ENCODE data around the gene LRRC27. TPM values are rescaled to one million over a fixed set of nuclear protein-coding genes. Genes with fewer than 3 reads are reported as not detected.

The LRRC27 gene
- total RNA-seq, 1 donor from 2014 or later = 22.8 TPM

- no peak for DNase-seq
These were observed 70.8 kb downstream of the LRRC27 start for GRCh38 chr10:132402781-132403241.

- DNase-seq = no peak
These were observed 71.6 kb downstream of the LRRC27 start for GRCh38 chr10:132403511-132404168.

DNA sequence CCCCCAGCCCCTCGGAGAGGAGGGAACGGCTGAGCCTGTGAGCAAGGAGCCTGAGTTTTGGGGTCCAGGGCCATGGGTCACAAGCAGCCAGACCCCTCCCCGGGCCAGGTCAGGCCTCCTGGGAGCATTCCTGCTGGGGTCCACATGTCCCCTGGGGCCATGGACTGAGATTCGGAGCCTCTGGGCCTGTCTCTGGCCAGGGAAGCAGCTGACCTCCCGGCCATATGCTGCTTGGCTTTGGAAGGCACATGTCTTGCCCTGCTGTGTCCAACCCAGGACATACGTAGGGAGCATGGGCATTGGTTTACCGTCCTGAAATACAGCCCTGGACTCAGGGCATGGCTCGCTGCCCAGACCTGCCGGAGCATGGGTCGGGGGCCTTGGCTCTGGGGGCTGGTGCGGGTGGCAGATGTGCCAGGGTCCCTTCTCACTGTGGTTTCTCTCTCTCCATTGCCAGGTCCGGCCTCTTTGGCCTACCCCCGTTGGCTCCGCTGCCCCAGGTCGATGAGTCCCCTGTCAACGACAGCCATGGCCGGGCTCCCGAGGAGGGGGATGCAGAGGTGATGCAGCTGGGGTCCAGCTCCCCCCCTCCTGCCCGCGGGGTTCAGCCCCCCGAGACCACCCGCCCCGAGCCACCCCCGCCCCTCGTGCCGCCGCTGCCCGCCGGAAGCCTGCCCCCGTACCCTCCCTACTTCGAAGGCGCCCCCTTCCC lies 72.3 kb downstream of the LRRC27 start:
- DNase-seq = no peak

- no peak for DNase-seq
These were observed 73.0 kb downstream of the LRRC27 start for GRCh38 chr10:132404911-132405462.

GRCh38 chr10:132405463-132405991 lies 73.5 kb downstream of the LRRC27 start:
- no peak for DNase-seq

- no peak for DNase-seq
These were observed 74.2 kb downstream of the LRRC27 start for GRCh38 chr10:132406181-132406580.

DNA sequence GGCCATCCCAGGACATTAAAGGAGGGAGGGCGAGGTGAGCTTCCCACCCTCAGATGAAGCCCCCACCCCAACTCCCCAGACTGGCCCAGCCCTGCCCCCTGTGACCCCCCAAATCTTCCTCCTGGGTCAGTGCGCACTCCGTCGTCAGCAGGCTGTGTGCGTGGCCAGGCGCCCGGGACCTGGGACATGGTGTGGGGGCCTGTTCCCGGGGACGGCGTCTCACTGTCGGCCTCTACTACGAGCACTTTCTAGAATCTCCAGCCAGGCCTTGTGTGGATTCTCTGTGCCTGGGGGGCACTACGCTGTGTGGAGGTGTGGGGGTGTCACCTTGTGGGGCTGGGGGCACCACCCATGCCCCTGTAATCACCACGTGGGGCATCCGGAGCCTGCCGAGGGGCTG lies 74.8 kb downstream of the LRRC27 start:
- DNase-seq = no peak

- DNase-seq = no peak
These were observed 75.3 kb downstream of the LRRC27 start for GRCh38 chr10:132407243-132407746.

DNA sequence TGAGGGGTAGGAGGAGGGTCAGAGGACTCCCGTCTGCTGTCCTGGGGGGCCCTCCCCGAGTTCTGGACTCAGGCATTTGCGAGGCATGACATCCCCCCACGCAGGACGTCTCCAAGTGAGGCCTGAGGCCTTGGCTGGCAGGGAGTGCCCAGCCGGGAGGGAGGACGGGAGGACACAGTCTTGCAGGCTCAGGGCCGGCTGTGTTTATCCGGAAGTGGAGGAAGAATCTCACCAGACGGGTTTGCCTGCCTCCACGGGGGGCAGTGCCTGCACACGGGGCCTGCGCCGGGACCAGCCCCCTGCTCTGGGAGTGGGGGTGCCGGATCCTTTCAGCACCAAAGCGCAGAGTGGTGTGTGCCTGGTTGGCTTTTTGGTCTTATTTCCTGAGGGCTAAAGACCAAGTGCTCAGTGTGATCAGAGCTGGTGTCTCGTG lies 75.9 kb downstream of the LRRC27 start:
- peak; percentile 34 for DNase-seq

DNA sequence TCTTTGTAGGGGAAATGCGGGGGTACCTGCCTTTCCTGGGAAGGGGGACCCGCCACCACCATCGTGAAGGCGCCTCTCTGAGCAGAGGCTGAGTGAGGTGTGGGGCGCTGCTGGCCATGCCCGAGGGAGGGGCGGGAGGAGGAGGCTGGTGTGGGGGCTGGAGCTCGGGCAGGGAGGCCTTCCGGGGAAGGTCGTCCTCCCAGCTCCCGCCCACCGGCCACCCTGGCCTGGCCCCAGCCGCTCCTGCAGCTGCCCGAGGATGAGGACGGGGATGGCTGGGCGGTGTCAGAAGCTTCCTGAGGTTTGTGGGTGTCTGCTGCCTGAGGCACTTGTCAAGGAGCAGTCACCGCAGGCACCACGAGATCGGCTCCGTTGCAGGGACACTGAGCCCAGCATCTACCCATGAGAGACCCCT lies 76.4 kb downstream of the LRRC27 start:
- DNase-seq = no peak

DNA sequence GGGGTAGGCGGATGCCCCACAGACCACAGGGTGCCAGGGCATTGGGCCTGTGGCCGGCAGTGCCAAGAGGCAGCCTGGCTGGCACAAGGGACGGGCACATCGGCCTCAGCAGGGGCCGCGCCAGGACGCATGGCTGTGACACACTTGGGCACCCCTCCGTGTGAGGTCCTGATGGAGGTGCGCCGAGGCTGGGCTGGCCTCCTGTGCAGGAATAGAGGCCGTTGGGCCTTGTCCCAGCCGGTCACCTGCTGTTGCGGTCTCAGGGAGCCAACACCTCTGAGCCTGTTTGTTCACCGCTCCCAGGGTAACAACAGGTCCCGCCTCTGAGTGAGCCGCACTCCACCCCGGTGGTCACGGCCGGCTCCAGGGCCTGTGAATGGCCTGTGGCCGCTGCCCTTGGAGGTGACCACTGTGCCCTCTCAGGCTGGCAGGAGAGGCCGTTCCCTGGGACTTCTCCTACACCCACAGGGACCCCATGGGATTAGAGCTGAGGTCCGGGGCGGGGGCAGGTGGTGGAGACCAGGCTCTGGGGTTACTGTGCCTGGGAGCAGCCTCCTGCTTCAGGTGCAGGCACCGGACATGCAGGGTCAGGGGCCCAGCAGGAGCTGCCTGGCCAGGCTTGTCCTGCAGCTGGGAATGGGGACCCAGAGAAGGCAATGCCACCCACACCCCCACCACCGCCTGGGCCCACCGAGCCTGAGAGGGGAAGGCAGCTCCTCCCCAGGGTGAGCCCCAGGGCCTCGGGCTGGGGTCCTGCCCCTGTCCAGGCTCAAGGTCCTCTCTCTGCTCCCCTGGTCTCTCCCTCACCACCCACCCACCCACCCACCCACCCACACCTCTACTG lies 77.1 kb downstream of the LRRC27 start:
- DNase-seq = no peak

DNA sequence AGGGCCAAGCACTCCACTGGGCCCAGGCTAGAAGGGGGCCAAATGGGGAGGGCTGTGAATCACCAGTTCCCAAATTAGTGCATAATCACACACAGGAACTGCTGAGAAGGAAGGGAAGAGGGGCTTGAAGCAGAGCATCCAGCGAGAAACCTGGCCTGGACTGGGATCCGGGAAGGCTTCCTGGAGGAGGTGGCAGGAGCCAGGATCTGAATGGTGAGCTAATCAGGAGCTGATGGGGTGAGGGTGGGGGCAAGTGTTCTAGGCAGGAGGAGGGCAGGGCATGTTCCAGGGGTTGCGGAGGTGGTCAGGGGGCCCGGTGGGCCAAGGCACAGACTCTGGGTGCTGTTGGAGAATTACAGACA lies 77.7 kb downstream of the LRRC27 start:
- DNase-seq = no peak

- DNase-seq = no peak
These were observed 78.2 kb downstream of the LRRC27 start for GRCh38 chr10:132410056-132410778.

DNA sequence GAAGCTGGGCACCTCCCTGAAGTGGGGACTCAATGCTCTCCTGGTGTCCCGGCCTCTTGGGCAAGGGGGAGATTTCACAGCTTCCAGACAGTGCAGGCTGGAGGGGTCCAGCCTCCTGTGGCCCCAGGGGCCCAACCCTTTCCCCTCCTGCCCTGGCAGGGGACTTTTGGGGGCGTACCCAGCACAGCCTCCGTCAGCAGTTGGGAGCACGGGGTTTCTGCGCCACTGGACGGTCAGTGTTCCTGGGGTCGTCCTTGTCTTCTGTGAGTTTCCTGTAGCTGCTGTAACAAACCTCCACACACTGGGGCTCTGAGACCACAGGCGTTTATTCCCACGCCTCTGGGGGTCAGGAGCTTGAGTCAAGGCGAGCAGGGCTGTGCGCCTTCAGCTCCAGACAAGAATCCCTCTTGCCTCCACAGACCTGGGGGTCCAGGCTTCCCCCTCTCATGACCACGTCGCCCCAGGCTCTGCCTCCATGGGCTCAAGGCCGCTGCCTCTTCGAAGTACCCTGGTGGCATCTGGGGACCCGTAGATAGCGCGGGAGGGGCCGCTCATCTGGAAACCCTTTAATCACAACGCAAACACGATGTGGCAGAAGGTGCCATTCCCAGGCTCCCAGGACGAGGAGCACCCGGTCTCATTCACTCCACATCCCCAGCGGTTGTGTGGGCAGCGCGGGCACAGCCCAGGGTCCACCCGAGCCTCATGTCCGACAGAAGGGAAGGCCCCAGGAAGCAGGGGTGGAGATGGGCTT lies 79.0 kb downstream of the LRRC27 start:
- no peak for DNase-seq

GRCh38 chr10:132411561-132412253 lies 79.7 kb downstream of the LRRC27 start:
- DNase-seq = peak; percentile 33

DNA sequence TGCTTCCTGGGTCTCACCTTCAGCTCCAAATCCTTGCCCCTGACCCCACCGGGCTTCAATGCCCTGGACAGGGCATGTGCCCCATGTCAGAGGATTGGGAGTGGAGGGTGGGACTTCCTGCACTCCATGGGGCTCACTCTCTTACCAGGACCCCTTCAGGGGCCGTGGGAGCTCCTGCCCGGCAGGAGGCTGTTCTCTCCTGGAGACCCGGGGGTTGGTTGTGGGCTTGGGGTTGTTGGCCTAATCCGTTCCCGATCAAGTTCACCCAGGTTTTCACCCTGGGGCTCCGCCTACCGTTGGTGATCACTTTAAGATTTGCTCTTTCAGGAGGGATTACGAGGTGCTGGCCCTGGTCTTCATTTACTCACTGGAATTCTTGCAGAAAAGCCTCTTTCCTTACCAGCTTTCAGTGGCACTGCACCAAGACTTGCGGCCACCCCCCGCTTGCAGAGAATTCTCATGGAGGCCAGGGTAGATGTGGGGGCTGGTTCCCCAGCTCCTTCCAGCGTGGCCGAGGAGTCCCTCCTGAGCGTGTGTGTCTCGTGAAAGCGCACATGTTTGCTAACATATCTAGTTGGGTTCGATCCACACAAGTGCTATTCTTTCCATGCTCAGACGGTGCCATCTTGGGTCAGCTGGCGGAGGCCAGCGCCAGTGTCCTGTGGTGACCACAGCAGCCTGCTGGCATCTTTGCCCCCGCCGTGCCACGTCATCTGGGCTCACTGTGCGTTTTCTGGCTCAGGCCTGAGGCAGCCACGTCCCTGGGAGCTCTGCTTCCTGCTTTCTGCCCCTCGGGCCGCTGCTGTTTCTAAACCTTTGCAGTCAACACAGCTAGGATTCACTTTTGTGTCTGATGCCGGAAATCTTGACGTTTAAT lies 80.6 kb downstream of the LRRC27 start:
- DNase-seq = no peak

DNA sequence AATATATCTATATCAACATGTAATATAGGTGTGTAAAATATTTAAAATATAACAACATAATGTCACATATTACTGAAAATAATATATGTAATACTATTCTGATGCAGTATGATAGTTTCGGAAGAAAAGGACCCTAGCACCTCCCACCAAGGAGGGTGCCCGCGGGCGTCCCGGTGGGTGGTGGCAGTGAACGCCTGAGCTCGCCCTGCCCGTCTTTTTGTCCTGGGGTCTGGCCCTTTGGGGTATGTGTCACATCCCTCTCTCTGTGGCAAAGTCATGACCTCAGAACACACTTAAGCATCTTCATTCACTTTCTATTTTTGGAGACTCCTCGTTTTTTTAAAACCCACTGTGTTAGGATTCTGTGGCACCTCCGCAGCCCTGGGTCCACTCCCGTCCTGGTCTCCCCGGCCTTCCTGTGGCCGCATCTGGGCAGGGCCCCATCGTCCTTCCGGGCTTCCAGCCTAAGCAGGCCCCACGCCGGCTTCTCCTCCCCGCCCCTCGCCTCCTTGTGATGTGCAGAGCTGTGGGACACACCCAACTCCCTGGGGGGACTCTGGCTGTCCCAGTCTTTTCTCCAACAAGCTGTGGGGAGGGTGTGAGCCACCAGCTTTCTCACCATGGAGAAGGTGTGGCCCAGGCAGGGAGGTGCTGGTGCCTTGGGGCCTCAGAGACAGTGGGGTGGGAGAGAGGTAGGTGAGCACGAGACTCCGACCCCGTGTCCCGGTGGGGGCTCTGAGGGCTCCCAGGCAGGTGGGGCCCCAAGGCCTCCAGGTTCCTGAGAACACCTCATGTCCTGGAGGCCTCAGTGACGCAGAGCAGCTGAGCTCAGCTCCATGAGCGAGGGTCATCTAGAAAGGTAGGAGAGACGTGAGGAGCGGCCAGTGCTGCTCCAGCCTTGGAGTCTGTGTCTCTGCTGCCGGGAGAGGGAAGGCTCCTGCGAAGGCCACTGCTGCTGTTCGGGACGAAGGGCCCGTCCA lies 81.5 kb downstream of the LRRC27 start:
- no peak for DNase-seq

All from occipital lobe (tissue), 2 donors.